Pancreas (tissue), 10 donors: Measurements from ENCODE around the gene UCMA. TPM values are rescaled to one million over a fixed set of nuclear protein-coding genes. Genes with fewer than 3 reads are reported as not detected.

ENCODE experiments used
- ATAC-seq, 4 donors: fragments of 200-7000 bp; cut with Tn5 transposase; one replicate each; pipeline versions ENCODE4 v1.8.0 to v1.9.1; 2020; ENCODE audit warnings: mild to moderate bottlenecking in 4 of 4, moderate library complexity in 4 of 4
- DNase-seq, 6 donors: peaks; one replicate each; pipeline ENCODE4 v3.0.0-alpha.2; 2020
- FAIRE-seq: peaks from 2 replicates; lab custom pipeline; 2012; peaks lifted over from hg19 to GRCh38; lab: Jason Lieb, UNC
- H3K27ac ChIP-seq, 4 donors: fragments of 200-600 bp; sonication (generic); 1 replicate in 3 of 4; 2 replicates in 1 of 4; pipeline versions ENCODE4 v1.5.0 to v1.8.0; 2020
- H3K27me3 ChIP-seq, 4 donors: fragments of 200-600 bp; one replicate each; pipeline ENCODE4 v1.8.0; 2021
- H3K36me3 ChIP-seq, 3 donors: fragments of 200-600 bp; sonication (generic) in 1 of 3; one replicate each; pipeline versions ENCODE4 v1.5.0 to v1.8.0; 2020 to 2021
- H3K4me1 ChIP-seq, 3 donors: fragments of 200-600 bp; one replicate each; pipeline ENCODE4 v1.8.0; 2021
- H3K4me3 ChIP-seq, 4 donors: fragments of 200-600 bp; sonication (generic) in 2 of 4; one replicate each; pipeline versions ENCODE4 v1.5.0 to v1.8.0; 2020 to 2021
- H3K9me3 ChIP-seq, 4 donors: fragments of 200-600 bp; one replicate each; pipeline ENCODE4 v1.8.0; 2021
- CTCF ChIP-seq, 4 donors: fragments of 200-600 bp; sonication (generic) in 3 of 4; IDR thresholded peaks; one replicate each; pipeline versions ENCODE4 v1.5.0 to v1.8.0; 2021; ENCODE audit warnings: antibody characterized with exemption in 4 of 4
- WGBS, 2 donors: extraction: QIAGEN DNeasy Blood & Tissue Kit; methylation state at CpG; one replicate each; pipeline ENCODE4 v1.1.7; 2013; 5-methylcytosine and 5-hydroxymethylcytosine counted together
- intact Hi-C, 3 donors: fragments of 100-400 bp; cut with DNase I; formaldehyde crosslinking; loops; one replicate each; pipeline versions ENCODE4 v1.11.1 to v1.14.2; 2022
- polyA plus RNA-seq, 2 donors: library from polyadenylated mRNA; stranded (reverse); fragments of 200-250 nt; gene quantifications; one replicate each; pipeline ENCODE4 v1.2.3, GENCODE V29; 2013
- total RNA-seq, 6 donors: library from RNA; stranded (reverse); fragmentation: NEBNext Ultra II Directional in 4 of 6; extraction: Animal tissue kit (Norgen Biotek cat#: 25700) in 4 of 6; gene quantifications; one replicate each; pipeline versions ENCODE4 v1.2.1 to v1.2.4, GENCODE V29; 2021 to 2023
- donor health status: healthy with polysubstance abuse.
- donor health status: DM: no; HTN: no; CAD: no; lungs with moderate emphysema.
- donor health status: DM: no; HTN: no; CAD: no.
- donor health status: control.
- donor health status: control.
- donor health status: Bipolar disorder and iron deficiency.
- donor health status: DM: yes; HTN: yes; CAD: no.
- donor health status: DM: no; HTN: no; CAD: no.
- donor health status: DM: no; HTN: no; CAD: no.
- donor health status: DM: yes; HTN: yes; CAD: no.

Gene UCMA
- total and polyA plus RNA-seq, 8 donors, result not detected

DNA sequence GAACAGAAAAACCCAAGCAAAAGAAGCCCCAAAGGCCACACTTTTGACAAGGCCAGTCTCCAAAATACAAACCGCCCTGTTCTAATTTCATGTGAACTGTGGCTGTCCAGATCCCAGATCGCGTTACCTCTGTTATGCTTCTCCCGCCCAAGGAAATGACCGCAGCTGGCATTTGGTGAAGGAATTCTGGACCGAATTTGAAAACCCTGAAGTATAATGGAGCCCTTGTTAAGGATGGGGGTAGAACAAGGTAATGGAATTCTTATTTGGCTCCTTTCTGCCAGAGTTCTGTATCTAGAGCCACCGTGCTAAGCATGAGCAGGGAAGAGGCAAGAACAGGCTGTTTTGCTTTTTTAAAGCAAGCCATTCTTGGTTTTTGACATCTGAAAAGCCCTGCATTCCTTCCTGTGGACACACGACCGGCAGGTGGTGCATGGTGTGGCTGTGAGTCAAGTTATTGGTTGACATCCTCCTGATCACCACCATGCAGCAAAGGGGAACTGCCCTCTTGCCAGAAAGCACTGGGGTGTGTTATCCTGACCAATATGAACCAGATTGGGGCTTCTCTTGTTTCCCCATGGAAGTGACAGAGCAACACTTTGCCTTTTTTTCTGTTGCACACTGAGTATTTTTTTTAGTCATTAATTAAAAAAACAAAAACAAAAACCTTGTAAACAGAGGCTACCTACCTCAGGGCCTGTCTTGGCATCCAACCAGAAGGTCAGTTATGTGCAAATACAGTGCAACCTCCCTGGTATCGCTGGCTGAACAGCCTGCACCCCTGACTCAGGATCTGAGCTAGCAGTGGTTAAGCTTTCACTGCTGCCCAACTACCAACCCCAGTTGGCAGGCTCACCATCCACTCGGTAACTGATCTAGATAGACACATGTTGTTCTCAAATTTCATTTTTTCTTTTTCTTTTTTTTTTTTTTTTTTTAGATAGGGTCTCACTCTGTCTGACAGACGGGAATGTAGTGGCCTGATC is 14.2 kb downstream of the UCMA start:
- no peaks in the 10 kb centered on the region for H3K36me3 ChIP-seq
- H3K4me1 ChIP-seq, result no peaks in the 10 kb centered on the region
- intact Hi-C loops, result no loop called here
- no peak overlapping the region for H3K27ac ChIP-seq
- H3K27me3 ChIP-seq, result no peaks in the 10 kb centered on the region
- no peak for FAIRE-seq
- DNase-seq, result no peak
- H3K9me3 ChIP-seq, result no peaks in the 10 kb centered on the region
- ATAC-seq, result peak in 1 of 4 donors; percentile 46
- no peak for TF ChIP-seq CTCF (IDR thresholded peaks at IDR 0.05)
- H3K4me3 ChIP-seq, result no peak overlapping the region
- WGBS, 2 donors, result 58 to 60% methylated on average over 12 of the region's 12 CpGs

DNA sequence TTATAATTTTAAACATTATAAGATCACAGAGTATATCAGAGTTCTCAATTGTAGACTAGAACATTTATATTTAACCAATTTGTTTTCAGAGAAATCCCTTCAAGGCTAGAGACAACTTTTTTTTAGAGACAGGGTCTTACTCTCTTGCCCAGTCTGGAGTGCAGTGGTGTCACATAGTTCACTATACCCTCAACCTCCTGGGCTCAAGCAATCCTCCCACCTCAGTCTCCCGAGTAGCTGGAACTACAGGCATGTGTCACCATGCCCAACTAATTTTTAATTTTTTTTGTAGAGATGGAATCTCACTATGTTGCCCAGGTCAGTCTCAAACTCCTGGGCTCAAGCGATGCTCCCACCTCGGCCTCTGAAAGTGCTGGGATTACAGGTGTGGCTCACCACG is 15.3 kb downstream of the UCMA start:
- H3K4me1 ChIP-seq, result no peaks in the 10 kb centered on the region
- DNase-seq (no peak), ATAC-seq (no peak), FAIRE-seq (no peak)
- H3K9me3 ChIP-seq, result no peaks in the 10 kb centered on the region
- no peaks in the 10 kb centered on the region for H3K36me3 ChIP-seq
- WGBS, 2 donors, result 93% methylated on average over 4 of the region's 4 CpGs
- no peak overlapping the region for H3K27ac ChIP-seq
- TF ChIP-seq CTCF (IDR thresholded peaks at IDR 0.05), result no peak
- H3K27me3 ChIP-seq, result no peaks in the 10 kb centered on the region
- no peak overlapping the region for H3K4me3 ChIP-seq
- intact Hi-C loops, result no loop called here

GRCh38 chr10:13213163-13213562 is 21.0 kb downstream of the UCMA start:
- Histone ChIP-seq H3K9me3 (no peaks in the 10 kb centered on the region), H3K4me3 (no peak overlapping the region), H3K27ac (no peak overlapping the region), H3K4me1 (no peaks in the 10 kb centered on the region), H3K36me3 (no peaks in the 10 kb centered on the region), H3K27me3 (no peaks in the 10 kb centered on the region)
- WGBS, 2 donors, result 80 to 84% methylated on average over 7 of the region's 7 CpGs
- DNase-seq (no peak), ATAC-seq (no peak), FAIRE-seq (no peak)
- TF ChIP-seq CTCF (IDR thresholded peaks at IDR 0.05), result no peak
- intact Hi-C loops, result no loop called here

GRCh38 chr10:13206546-13207443 is 27.4 kb downstream of the UCMA start:
- Histone ChIP-seq H3K36me3 (no peaks in the 10 kb centered on the region), H3K27me3 (no peaks in the 10 kb centered on the region), H3K4me3 (no peak overlapping the region), H3K4me1 (no peaks in the 10 kb centered on the region), H3K27ac (no peak overlapping the region), H3K9me3 (no peaks in the 10 kb centered on the region)
- WGBS, 2 donors, result 59 to 69% methylated on average over 5 of the region's 5 CpGs
- FAIRE-seq (no peak), ATAC-seq (no peak), DNase-seq (no peak)
- intact Hi-C loops, result no loop called here
- peak in 2 of 4 donors; percentile 19 to 24 for TF ChIP-seq CTCF (IDR thresholded peaks at IDR 0.05)
